Stimulated activated CD8-positive, alpha-beta memory T cell treated with anti-CD3 and anti-CD28 coated beads, Interleukin-15, amount 100 ng/mL, for 48 hours (primary cell): ENCODE results near the gene PRG2.
A peak's percentile ranks its signal among the peaks of the same experiment; 100 is the strongest.
"Not testable (repeated sequence)": the region's sequence is repeated elsewhere in the genome, so short reads cannot be mapped to it uniquely, and the experiment has no call there.

Experiments used
- DNase-seq, 2 donors: peaks; one replicate each; pipeline ENCODE4 v3.0.0-alpha.2; 2020; ENCODE audit warnings: low read depth in 2 of 2

Gene PRG2

DNA sequence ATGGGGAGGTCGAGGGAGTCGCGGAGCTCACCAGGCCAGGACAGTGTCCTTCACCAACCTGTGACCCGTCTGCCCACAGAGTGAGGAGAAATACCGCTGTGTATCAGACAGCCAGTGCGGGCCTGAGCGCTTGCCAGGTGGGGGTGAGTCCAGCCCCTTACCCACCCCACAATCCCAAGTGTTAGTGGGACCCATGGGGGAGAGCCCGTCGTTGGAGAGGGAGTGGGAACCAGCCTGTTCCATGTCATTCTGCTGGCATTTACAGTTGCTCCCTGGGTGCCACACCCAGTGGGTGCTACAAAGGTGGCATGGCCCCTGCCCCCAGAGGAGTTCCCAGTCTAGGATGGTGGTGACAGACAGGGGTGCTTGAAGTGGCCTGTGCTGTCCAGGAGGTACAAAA is 43.1 kb downstream of the PRG2 start:
- DNase-seq, result no peak

DNA sequence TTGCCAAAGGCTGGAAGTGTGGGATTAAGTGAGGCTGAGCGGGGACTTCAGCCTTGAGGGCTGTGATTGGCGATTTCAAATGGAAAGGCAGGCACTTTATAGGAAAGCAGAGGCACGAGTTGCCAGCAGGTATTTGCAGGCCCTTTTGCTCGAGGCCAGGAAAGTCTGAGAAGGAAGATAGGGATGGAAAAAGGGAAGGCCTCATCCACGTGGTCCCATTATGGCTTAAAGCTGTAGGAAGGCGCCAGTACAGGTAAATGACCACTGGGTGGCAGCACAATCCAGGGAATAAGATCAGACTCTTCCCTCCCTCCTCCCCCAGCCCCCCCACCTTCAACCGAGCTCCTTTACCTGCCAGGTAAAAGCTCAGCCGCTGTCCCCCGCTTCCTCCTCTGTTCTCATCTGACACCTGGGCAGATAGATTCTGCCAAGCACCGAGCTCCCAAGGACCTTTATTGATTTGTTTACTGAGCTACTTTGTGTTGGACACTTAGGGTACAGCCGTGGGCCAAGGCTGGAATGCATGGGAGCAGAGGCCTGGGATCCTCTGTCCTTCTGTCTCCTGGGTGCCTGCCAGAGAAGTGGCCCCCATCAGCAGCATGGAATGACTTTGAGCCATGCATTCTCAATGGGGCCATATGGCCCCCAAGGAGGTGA is 44.8 kb downstream of the PRG2 start:
- peak in 1 of 2 donors; percentile 45 for DNase-seq

DNA sequence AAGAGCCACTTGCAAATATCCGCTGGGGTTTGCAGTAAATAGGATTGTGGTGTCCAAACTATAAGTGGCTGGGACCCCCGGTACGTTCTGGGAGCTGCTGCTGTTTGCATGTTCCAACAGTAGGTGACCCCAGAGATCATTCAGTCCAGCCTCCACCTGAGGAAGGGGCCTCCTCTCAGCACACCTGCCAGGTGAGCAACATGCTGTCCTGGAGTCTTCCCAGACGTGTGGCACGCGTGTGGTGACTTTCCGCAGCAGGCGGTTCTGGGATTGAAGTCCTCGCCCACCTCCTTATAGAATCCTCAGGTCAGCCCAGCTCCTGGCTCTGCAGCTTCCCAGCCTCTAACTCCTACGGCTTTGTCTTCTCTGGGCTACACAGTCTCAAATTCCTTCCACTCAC is 45.6 kb downstream of the PRG2 start:
- no peak for DNase-seq

DNA sequence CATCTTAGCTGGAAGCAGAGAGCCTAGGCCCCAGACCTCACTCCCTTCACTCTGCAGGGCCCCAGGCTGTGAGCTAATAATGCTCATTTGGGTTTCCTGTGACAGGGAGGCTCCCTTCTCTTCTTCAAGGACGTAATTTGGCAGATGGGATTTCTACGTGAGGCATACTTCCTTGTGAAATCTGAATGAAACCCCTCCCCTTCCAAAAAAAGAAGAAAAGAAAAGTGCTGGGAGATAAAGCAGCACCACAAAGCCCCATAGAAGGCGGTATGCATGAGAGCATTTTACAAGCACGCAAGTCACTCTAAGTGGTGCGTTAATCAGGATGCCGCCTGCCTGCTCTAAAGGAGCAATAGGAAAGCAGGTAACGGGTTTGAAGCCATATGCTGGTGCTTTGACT is 46.6 kb downstream of the PRG2 start:
- no peak for DNase-seq

DNA sequence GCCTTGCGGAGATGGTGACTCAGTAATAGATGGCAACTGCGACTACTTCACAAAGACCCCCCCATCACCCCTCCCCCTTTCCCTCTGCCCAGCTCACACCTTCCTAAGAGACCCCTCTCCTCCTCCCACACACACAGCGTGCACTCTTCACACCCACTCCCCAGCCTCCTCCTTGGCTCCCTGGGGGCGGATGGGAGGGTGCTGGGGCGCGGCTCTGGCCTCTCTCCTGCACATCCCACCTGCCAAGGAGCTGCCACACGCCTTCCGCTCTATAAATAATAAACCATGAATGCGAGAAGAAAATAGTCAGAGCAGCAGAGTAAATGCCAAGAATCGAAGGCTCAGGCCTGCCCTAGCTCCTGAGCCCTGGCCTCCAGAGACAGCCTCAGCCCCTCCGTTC is 47.7 kb downstream of the PRG2 start:
- DNase-seq, result no peak

DNA sequence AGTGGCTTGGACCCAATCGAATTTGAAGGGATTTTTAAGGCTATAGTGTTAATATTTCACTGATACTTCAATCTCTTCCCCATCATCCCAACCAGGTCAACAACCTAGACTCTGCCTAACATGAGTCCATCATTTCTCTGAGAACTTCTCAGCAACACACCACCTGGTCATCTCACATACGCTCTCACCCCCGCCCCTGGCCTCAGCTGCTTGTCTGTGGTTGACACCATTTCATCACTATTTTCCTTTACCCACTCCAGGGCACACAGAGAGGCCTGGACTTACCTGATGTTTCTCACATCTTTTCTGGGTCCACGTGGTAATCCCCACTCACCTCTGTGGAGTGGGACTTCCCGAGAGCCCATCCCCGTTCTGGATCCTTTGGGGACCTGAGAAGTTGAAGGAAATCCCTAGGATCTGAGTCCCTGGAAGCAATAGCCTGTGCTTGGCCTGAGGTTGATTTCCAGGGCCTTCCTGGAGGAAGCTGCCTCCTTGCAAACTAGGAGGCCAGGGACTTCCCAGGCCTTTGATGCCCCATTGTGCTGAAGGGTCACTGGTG is 49.1 kb downstream of the PRG2 start:
- DNase-seq, result no peak

DNA sequence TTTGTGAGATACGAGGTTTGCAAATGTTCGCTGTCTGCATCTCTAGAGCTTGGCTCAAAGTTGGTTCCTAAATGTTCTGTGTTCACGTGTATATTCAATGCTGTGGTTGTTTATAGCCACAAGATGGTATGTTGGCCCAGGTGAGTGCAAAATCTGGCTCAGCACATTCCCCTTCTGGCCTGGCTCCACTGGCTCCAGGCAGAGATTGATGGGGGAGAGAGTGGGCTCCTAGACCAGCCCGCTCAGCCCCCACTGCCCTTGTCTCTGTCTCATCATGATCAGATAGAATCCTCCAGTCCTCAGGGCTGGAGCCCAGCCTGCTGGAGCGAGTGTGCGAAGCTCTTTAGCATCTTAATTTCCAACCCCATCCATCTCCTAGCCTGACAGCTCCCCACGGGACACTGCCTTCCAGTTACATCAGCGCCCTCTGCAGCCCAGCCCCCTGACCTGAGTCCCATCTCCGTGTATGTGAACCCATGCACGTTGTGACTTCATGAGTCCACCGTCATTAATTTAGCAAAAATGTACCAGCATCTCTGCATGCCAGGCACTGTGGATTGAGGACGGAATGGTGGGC is 50.3 kb downstream of the PRG2 start:
- DNase-seq, result no peak

DNA sequence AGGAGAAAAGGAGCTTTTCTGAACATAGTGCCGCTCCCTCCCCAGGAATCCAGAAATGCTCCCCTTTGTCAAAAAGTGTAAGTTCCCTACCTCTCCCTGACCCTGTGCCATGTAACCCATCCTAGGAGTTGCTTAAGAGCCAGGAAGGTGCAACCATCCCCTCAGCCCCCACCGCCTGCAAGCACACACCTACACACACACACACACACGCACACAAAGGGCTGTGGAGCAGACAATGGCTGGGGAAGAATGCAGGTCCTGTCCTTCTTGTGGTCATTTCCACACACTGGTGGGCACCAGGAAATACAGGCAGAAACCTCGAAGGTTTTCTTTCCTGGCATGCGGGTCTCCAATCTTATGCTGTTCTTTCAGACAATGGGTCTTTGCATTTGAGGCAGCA is 51.1 kb downstream of the PRG2 start:
- DNase-seq, result no peak

- no peak for DNase-seq
Measured at GRCh38 chr11:57338142-57338541, 52.3 kb downstream of the PRG2 start, which contains the start of gene P2RX3. TSS of gene P2RX3 (plus strand) at chr11:57338352. CDS start at chr11:57338551, 199 bp downstream.

DNA sequence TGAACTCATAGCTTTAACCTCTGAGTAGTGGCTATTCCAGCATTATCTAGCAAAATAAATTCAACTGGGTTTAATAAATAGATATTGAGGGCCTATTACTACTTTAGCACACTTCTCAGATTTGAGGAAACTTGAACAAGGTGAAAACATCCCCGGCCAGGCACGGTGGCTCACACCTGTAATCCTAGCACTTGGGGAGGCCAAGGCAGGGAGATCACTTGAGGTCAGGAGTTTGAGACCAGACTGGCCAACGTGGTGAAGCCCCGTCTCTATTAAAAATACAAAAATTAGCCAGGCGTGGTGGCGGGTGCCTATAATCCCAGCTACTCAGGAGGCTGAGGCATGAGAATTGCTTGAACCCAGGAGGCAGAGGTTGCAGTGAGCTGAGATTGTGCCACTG is 53.6 kb downstream of the PRG2 start:
- DNase-seq, result not testable (repeated sequence)
